Vagina (tissue), 2 donors: ENCODE measurements around the gene ABHD10. TPM values are rescaled to one million over a fixed set of nuclear protein-coding genes. Genes with fewer than 3 reads are reported as not detected.

ENCODE experiments used
- DNase-seq, 2 donors: peaks; one replicate each; pipeline ENCODE4 v3.0.0-alpha.2; 2017; ENCODE audit errors: extremely low spot score in 2 of 2
- H3K27ac ChIP-seq: fragments of 200-600 bp; sonication (generic); one replicate; pipeline ENCODE4 v1.5.1; 2019
- H3K27me3 ChIP-seq: fragments of 200-600 bp; sonication (generic); one replicate; pipeline ENCODE4 v1.5.1; 2019
- H3K36me3 ChIP-seq, 2 donors: fragments of 200-600 bp; sonication (generic); one replicate each; pipeline ENCODE4 v1.5.1; 2017 to 2019
- H3K4me1 ChIP-seq: fragments of 200-600 bp; sonication (generic); one replicate; pipeline ENCODE4 v1.5.1; 2019
- H3K4me3 ChIP-seq, 2 donors: fragments of 200-600 bp; sonication (generic); 1 replicate in 1 of 2; 2 replicates in 1 of 2; pipeline ENCODE4 v1.5.1; 2016 to 2019
- H3K9me3 ChIP-seq: fragments of 200-600 bp; sonication (generic); one replicate; pipeline ENCODE4 v1.5.1; 2019
- POLR2A ChIP-seq, 2 donors: fragments of 450-650 bp; IDR thresholded peaks; one replicate each; pipeline ENCODE4 v1.6.1; 2017; ENCODE audit warnings: antibody characterized with exemption in 2 of 2, mild to moderate bottlenecking in 2 of 2, moderate library complexity in 2 of 2
- POLR2AphosphoS5 ChIP-seq, 2 donors: sonication (generic); formaldehyde crosslinking; IDR thresholded peaks; one replicate each; pipeline ENCODE4 v1.9.0; 2017; ENCODE audit warnings: antibody characterized with exemption in 2 of 2, mild to moderate bottlenecking in 2 of 2, low read depth in 1 of 2; ENCODE audit not compliant: insufficient read depth in 1 of 2
- intact Hi-C: fragments of 100-400 bp; cut with DNase I; formaldehyde crosslinking; loops from one replicate; pipeline ENCODE4 v1.15.1; 2023
- total RNA-seq: library from RNA; depleted of rRNA; stranded (reverse); fragments of >200 nt; gene quantifications from one replicate; pipeline ENCODE4 v1.2.3, GENCODE V29; 2016
- TF ChIP-seq, protein P1 (sequence below), 3 experiments: fragments of 450-650 bp in 2 of 3; fragments of 200-600 bp in 1 of 3; sonication (generic) in 1 of 3; IDR thresholded peaks; one replicate each; pipeline ENCODE4 v1.5.1; 2017 to 2019; ENCODE audit warnings: antibody characterized with exemption in 3 of 3, mild to moderate bottlenecking in 2 of 3, moderate library complexity in 2 of 3

ABHD10 gene
- total RNA-seq, 1 donor from 2014 or later = 10.8 TPM

DNA sequence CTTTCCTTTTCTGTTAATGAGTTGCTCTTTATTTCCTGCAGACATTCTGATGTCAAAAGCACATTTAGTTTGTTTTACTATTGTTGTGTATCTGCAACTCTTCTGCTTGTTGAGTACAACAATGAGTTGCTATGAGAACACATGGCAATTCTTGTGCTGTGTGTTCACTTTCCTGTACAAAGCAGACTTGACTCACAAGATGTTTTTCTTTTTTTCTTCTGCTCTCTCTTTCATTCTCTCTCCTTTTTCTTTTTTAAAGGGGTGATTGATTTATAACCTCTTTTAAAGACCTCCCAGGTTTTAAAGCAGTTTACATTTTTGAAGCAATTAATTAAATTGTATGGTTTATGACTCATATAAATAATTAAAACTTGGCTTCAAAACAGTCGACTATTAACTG is 31.6 kb upstream of the ABHD10 start:
- Histone ChIP-seq H3K4me3 (no peak overlapping the region), H3K9me3 (no peaks in the 10 kb centered on the region), H3K27me3 (no peaks in the 10 kb centered on the region), H3K4me1 (no peaks in the 10 kb centered on the region), H3K36me3 (peaks cover 0 to 5% of the 10 kb centered on the region in 2 donors), H3K27ac (no peak overlapping the region)
- DNase-seq = no peak
- intact Hi-C loops = no loop called here
- no peak for TF ChIP-seq POLR2AphosphoS5 (IDR thresholded peaks at IDR 0.05; ENCODE audit: insufficient read depth in 1 of 2, low read depth in 1 of 2)
- no peak for TF ChIP-seq POLR2A (IDR thresholded peaks at IDR 0.05)
- TF ChIP-seq, protein P1, sequence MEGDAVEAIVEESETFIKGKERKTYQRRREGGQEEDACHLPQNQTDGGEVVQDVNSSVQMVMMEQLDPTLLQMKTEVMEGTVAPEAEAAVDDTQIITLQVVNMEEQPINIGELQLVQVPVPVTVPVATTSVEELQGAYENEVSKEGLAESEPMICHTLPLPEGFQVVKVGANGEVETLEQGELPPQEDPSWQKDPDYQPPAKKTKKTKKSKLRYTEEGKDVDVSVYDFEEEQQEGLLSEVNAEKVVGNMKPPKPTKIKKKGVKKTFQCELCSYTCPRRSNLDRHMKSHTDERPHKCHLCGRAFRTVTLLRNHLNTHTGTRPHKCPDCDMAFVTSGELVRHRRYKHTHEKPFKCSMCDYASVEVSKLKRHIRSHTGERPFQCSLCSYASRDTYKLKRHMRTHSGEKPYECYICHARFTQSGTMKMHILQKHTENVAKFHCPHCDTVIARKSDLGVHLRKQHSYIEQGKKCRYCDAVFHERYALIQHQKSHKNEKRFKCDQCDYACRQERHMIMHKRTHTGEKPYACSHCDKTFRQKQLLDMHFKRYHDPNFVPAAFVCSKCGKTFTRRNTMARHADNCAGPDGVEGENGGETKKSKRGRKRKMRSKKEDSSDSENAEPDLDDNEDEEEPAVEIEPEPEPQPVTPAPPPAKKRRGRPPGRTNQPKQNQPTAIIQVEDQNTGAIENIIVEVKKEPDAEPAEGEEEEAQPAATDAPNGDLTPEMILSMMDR (IDR thresholded peaks at IDR 0.05) = no peak

DNA sequence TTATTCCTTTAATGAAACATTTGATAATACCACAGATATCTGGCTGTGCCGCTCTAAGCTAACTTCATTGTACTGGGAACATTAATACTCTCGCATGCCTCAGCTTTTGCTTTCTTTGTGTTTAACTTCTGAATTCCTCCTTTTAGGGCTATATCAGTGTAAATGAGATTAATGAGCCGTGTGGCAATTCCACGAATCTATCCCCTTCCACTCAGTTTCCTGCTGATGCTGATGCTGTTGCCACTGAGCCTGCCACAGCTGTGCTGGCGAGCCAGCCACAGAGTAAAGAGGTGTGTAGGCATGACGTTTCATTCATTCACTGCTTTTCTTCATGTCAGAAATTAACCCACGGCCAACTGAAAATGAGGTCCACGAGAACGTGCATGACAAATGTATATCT is 30.0 kb upstream of the ABHD10 start:
- no peak overlapping the region for H3K4me3 ChIP-seq
- no peaks in the 10 kb centered on the region for H3K27me3 ChIP-seq
- TF ChIP-seq POLR2A (IDR thresholded peaks at IDR 0.05) = no peak
- TF ChIP-seq, protein P1 (IDR thresholded peaks at IDR 0.05) = no peak
- no peak for TF ChIP-seq POLR2AphosphoS5 (IDR thresholded peaks at IDR 0.05; ENCODE audit: insufficient read depth in 1 of 2, low read depth in 1 of 2)
- no peaks in the 10 kb centered on the region for H3K4me1 ChIP-seq
- H3K9me3 ChIP-seq = no peaks in the 10 kb centered on the region
- DNase-seq = no peak
- H3K36me3 ChIP-seq = peaks cover 0 to 11% of the 10 kb centered on the region in 2 donors
- intact Hi-C loops = no loop called here
- no peak overlapping the region for H3K27ac ChIP-seq

DNA sequence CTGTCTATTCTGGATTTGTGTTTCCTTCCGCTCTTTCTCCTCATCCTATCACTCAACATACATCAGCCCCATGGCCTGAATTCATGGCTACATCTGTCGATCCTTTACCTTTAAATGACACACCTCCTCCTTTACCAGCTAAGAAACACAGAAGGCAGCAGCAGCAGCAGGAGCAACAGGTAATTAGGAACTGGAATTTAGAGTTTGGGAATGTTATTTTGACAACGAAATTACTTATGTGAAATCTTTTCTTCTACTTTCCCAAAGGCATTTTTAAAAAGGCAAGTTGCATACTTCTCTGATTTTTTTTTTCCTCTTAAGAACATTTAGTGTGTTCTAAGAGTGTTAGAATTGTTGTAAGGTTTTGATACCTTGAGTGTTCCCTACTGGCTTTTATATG is 29.1 kb upstream of the ABHD10 start:
- no peaks in the 10 kb centered on the region for H3K27me3 ChIP-seq
- no peak for DNase-seq
- intact Hi-C loops = no loop called here
- no peak overlapping the region for H3K4me3 ChIP-seq
- H3K36me3 ChIP-seq = peaks cover 0 to 11% of the 10 kb centered on the region in 2 donors
- no peaks in the 10 kb centered on the region for H3K9me3 ChIP-seq
- H3K4me1 ChIP-seq = peaks cover 5% of the 10 kb centered on the region
- H3K27ac ChIP-seq = no peak overlapping the region
- TF ChIP-seq POLR2A (IDR thresholded peaks at IDR 0.05) (no peak), POLR2AphosphoS5 (IDR thresholded peaks at IDR 0.05; ENCODE audit: insufficient read depth in 1 of 2, low read depth in 1 of 2) (no peak)
- TF ChIP-seq, protein P1 (IDR thresholded peaks at IDR 0.05) = no peak

DNA sequence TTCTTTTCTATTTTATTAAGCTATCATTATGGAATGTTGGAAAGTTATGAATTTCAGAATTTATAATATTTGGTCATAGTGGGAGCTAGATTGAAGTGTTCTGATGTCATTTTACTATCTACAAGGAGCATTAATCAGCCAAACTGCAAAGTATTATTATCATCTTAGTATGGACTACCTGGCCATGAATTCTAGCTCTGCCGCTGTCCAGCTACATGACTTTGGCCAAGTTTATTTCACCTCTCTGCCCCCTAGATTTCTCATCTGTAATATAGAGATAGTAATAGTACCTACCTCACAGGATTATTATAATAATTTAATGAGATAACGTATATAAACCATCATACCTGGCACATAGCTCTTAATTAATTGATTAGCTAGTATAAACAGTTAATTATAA is 27.8 kb upstream of the ABHD10 start:
- Histone ChIP-seq H3K4me1 (peaks cover 5% of the 10 kb centered on the region), H3K27me3 (no peaks in the 10 kb centered on the region), H3K36me3 (peaks cover 0 to 5% of the 10 kb centered on the region in 2 donors), H3K4me3 (no peak overlapping the region), H3K9me3 (no peaks in the 10 kb centered on the region), H3K27ac (no peak overlapping the region)
- intact Hi-C loops = no loop called here
- TF ChIP-seq POLR2A (IDR thresholded peaks at IDR 0.05) (no peak), POLR2AphosphoS5 (IDR thresholded peaks at IDR 0.05; ENCODE audit: insufficient read depth in 1 of 2, low read depth in 1 of 2) (no peak)
- TF ChIP-seq, protein P1 (IDR thresholded peaks at IDR 0.05) = no peak
- no peak for DNase-seq

DNA sequence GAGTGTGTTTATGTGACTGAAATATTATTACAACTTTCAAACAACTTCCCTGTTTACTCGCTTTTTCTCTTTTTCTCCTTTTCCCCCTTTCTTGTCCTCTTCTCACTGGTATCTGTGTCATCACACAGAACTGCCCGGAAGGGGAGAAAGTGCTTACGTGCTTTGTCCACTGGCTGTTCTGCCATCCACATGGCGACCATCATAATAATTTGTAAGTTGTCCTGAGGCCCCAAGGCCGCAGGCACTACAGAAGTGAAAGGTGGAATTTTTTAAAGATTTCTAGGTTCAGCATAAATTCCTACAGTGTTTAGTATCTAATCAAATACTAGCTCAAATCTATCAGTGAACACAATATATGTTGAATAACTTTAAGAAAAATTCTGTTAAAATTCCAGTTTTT is 26.7 kb upstream of the ABHD10 start:
- H3K27me3 ChIP-seq = no peaks in the 10 kb centered on the region
- no peak overlapping the region for H3K4me3 ChIP-seq
- H3K27ac ChIP-seq = no peak overlapping the region
- peaks cover 5% of the 10 kb centered on the region for H3K4me1 ChIP-seq
- DNase-seq = no peak
- TF ChIP-seq POLR2AphosphoS5 (IDR thresholded peaks at IDR 0.05; ENCODE audit: insufficient read depth in 1 of 2, low read depth in 1 of 2) = no peak
- TF ChIP-seq POLR2A (IDR thresholded peaks at IDR 0.05) = no peak
- TF ChIP-seq, protein P1 (IDR thresholded peaks at IDR 0.05) = no peak
- intact Hi-C loops = no loop called here
- no peaks in the 10 kb centered on the region for H3K9me3 ChIP-seq
- peaks cover 0 to 5% of the 10 kb centered on the region in 2 donors for H3K36me3 ChIP-seq
